Panc1 (cell line): Measurements from ENCODE around the gene TMEM45A. TPM values are rescaled to one million over a fixed set of nuclear protein-coding genes. Genes with fewer than 3 reads are reported as not detected.
"Not testable (repeated sequence)": the region's sequence is repeated elsewhere in the genome, so short reads cannot be mapped to it uniquely, and the experiment has no call there.

Source experiments
- ATAC-seq: fragments of 200-7000 bp; cut with Tn5 transposase; 2 replicates; pipeline ENCODE4 v1.9.1; 2020; ENCODE audit warnings: mild to moderate bottlenecking, moderate library complexity
- BruUV-seq: library from RNA; stranded (reverse); fragments of 400-500 nt; replicated peaks from 2 replicates; lab custom pipeline; 2021; lab: Mats Ljungman, UMichigan
- CTCF ChIA-PET: fragments of 300-600 bp; sonication (Branson Sonifier 250); formaldehyde crosslinking; loops from one replicate; lab custom pipeline; 2022; ENCODE audit warnings: antibody characterized with exemption; lab: Charles Lee
- POLR2A ChIA-PET: fragments of 300-600 bp; sonication (Branson Sonifier 250); formaldehyde crosslinking; loops from one replicate; lab custom pipeline; 2022; ENCODE audit warnings: antibody characterized with exemption; lab: Charles Lee
- DNase-seq: peaks from one replicate; pipeline ENCODE4 v3.0.0-alpha.2; 2010; ENCODE audit warnings: low read depth, low spot score
- H3K27ac ChIP-seq: 2 replicates; pipeline ENCODE4 v1.5.1; 2011; ENCODE audit warnings: mild to moderate bottlenecking, low read length, inconsistent platforms
- H3K27me3 ChIP-seq: fragments of 200-500 bp; sonication (Bioruptor generic); 2 replicates; pipeline ENCODE4 v1.6.0; 2014; ENCODE audit warnings: low read length, inconsistent platforms; ENCODE audit not compliant: control insufficient read depth, insufficient read depth
- H3K36me3 ChIP-seq: fragments of 200-500 bp; sonication (Bioruptor generic); 2 replicates; pipeline ENCODE4 v1.5.1; 2014; ENCODE audit warnings: inconsistent platforms, mild to moderate bottlenecking, low read length, moderate library complexity; ENCODE audit not compliant: control insufficient read depth, insufficient read depth
- H3K4me1 ChIP-seq: 2 replicates; pipeline ENCODE4 v1.5.1; 2011; ENCODE audit warnings: inconsistent platforms, mild to moderate bottlenecking, low read length, moderate library complexity; ENCODE audit not compliant: control insufficient read depth, insufficient read depth
- H3K4me3 ChIP-seq, 2 experiments: 2 replicates each; pipeline ENCODE4 v1.5.1; 2011 to 2012; ENCODE audit warnings: low read depth in 2 of 2, low read length in 2 of 2, mild to moderate bottlenecking in 2 of 2, inconsistent platforms in 1 of 2, moderate library complexity in 1 of 2
- H3K9me3 ChIP-seq: fragments of 200-500 bp; sonication (Bioruptor generic); 2 replicates; pipeline ENCODE4 v1.5.1; 2014; ENCODE audit warnings: low read depth, mild to moderate bottlenecking, inconsistent platforms, low read length, moderate library complexity; ENCODE audit not compliant: control insufficient read depth, insufficient read depth
- CTCF ChIP-seq: fragments of 450-650 bp; IDR thresholded peaks from 2 replicates; pipeline ENCODE4 v1.5.1; 2017; ENCODE audit warnings: mild to moderate bottlenecking
- POLR2AphosphoS5 ChIP-seq: IDR thresholded peaks from 2 replicates; pipeline ENCODE4 v1.6.1; 2012; ENCODE audit warnings: mild to moderate bottlenecking, low read depth, low read length, moderate library complexity
- SIN3A ChIP-seq: IDR thresholded peaks from 2 replicates; pipeline ENCODE4 v1.6.1; 2012; ENCODE audit warnings: low read depth, mild to moderate bottlenecking, low read length, moderate library complexity, borderline replicate concordance; ENCODE audit not compliant: insufficient read depth
- TCF7L2 ChIP-seq: IDR thresholded peaks from 2 replicates; pipeline ENCODE4 v1.6.1; 2011; ENCODE audit warnings: mild to moderate bottlenecking, low read depth, low read length, inconsistent platforms
- in situ Hi-C: cut with HindIII; loops from 2 replicates; pipeline ENCODE4 v1.10.0; 2016; ENCODE audit warnings: low sequenced_read_pairs, low pct_unique_long_range_greater_than_20kb
- intact Hi-C: fragments of 100-400 bp; cut with micrococcal nuclease; formaldehyde crosslinking; loops from one replicate; pipeline ENCODE4 v1.10.0; 2022; ENCODE audit not compliant: unreplicated experiment
- total RNA-seq: library from RNA; stranded (reverse); gene quantifications from one replicate; pipeline ENCODE4 v1.2.1, GENCODE V29; 2021; ENCODE audit not compliant: unreplicated experiment
- TF ChIP-seq, protein P1 (sequence below), 2 experiments: IDR thresholded peaks; 2 replicates each; pipeline ENCODE4 v1.6.1; 2011 to 2012; ENCODE audit warnings: low read depth in 2 of 2, control low read depth in 1 of 2, low read length in 1 of 2, mild to moderate bottlenecking in 1 of 2, moderate library complexity in 1 of 2; ENCODE audit not compliant: insufficient read depth in 1 of 2

TMEM45A gene
- total RNA-seq, 1 experiment from 2014 or later: 8.6 TPM

- intact Hi-C loops (no loop called here), in situ Hi-C loops (no loop called here)
- Histone ChIP-seq H3K27ac (no peak overlapping the region), H3K4me3 (no peak overlapping the region), H3K4me1 (no peaks in the 10 kb centered on the region), H3K36me3 (no peaks in the 10 kb centered on the region), H3K27me3 (no peaks in the 10 kb centered on the region), H3K9me3 (peaks cover 6% of the 10 kb centered on the region; the same call in 1 of the 2 replicates)
- no peak for DNase-seq
- ChIA-PET POLR2A (no interaction called here), CTCF (no interaction called here)
- no TSS peak for BruUV-seq
- no peak for TF ChIP-seq POLR2AphosphoS5
- TF ChIP-seq, protein P1, sequence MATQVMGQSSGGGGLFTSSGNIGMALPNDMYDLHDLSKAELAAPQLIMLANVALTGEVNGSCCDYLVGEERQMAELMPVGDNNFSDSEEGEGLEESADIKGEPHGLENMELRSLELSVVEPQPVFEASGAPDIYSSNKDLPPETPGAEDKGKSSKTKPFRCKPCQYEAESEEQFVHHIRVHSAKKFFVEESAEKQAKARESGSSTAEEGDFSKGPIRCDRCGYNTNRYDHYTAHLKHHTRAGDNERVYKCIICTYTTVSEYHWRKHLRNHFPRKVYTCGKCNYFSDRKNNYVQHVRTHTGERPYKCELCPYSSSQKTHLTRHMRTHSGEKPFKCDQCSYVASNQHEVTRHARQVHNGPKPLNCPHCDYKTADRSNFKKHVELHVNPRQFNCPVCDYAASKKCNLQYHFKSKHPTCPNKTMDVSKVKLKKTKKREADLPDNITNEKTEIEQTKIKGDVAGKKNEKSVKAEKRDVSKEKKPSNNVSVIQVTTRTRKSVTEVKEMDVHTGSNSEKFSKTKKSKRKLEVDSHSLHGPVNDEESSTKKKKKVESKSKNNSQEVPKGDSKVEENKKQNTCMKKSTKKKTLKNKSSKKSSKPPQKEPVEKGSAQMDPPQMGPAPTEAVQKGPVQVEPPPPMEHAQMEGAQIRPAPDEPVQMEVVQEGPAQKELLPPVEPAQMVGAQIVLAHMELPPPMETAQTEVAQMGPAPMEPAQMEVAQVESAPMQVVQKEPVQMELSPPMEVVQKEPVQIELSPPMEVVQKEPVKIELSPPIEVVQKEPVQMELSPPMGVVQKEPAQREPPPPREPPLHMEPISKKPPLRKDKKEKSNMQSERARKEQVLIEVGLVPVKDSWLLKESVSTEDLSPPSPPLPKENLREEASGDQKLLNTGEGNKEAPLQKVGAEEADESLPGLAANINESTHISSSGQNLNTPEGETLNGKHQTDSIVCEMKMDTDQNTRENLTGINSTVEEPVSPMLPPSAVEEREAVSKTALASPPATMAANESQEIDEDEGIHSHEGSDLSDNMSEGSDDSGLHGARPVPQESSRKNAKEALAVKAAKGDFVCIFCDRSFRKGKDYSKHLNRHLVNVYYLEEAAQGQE (IDR thresholded peaks at IDR 0.05; ENCODE audit: insufficient read depth in 1 of 2, low read depth in 2 of 2, low read length in 1 of 2): no peak
- TF ChIP-seq SIN3A: no peak
- no peak for TF ChIP-seq CTCF
- TF ChIP-seq TCF7L2: no peak
- ATAC-seq: no peak
Observed at GRCh38 chr3:100471444-100471843, 21.0 kb upstream of the TMEM45A start.

- ATAC-seq, BruUV-seq, DNase-seq, POLR2A ChIA-PET, CTCF ChIA-PET, in situ Hi-C loops, H3K4me1 ChIP-seq, H3K9me3 ChIP-seq, H3K36me3 ChIP-seq, H3K27ac ChIP-seq, H3K27me3 ChIP-seq, H3K4me3 ChIP-seq, intact Hi-C loops: not testable (repeated sequence)
Observed at GRCh38 chr3:100477851-100478360, 14.5 kb upstream of the TMEM45A start.

DNA sequence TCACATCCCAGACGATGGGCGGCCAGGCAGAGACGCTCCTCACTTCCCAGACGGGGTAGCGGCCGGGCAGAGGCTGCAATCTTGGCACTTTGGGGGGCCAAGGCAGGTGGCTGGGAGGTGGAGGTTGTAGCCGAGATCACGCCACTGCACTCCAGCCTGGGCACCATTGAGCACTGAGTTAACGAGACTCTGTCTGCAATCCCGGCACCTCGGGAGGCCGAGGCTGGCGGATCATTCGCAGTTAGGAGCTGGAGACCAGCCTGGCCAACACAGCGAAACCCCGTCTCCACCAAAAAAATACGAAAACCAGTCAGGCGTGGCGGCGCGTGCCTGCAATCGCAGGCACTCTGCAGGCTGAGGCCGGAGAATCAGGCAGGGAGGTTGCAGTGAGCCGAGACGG, 13.9 kb upstream of the TMEM45A start:
- in situ Hi-C loops, H3K9me3 ChIP-seq, DNase-seq, H3K4me3 ChIP-seq, intact Hi-C loops, H3K4me1 ChIP-seq, ATAC-seq, BruUV-seq, CTCF ChIA-PET, H3K27ac ChIP-seq, POLR2A ChIA-PET, H3K36me3 ChIP-seq: not testable (repeated sequence)
- peaks cover 11% of the 10 kb centered on the region for H3K27me3 ChIP-seq
